Endothelial cell of umbilical vein (primary cell): ENCODE data around the gene PRRT1.

ENCODE experiments used
- CTCF ChIP-seq, 2 donors: IDR thresholded peaks; 1 replicate in 1 of 2; 2 replicates in 1 of 2; pipeline ENCODE4 v1.5.1; 2011; ENCODE audit warnings: low read length in 2 of 2, mild to moderate bottlenecking in 2 of 2, moderate library complexity in 2 of 2, control low read depth in 1 of 2, inconsistent platforms in 1 of 2, low read depth in 1 of 2; ENCODE audit not compliant: insufficient read depth in 1 of 2; ENCODE audit errors: extremely low read depth in 1 of 2
- EZH2 ChIP-seq: IDR thresholded peaks from 2 replicates; pipeline ENCODE4 v1.6.1; 2012; ENCODE audit warnings: borderline replicate concordance, low read depth, mild to moderate bottlenecking, moderate library complexity, low read length, inconsistent platforms; ENCODE audit not compliant: severe bottlenecking
- FOS ChIP-seq: IDR thresholded peaks from 2 replicates; pipeline ENCODE4 v1.6.1; 2011; ENCODE audit warnings: mild to moderate bottlenecking, low read length, moderate library complexity, borderline replicate concordance; ENCODE audit not compliant: insufficient read depth
- GATA2 ChIP-seq: IDR thresholded peaks from 2 replicates; pipeline ENCODE4 v1.7.0; 2011; ENCODE audit warnings: low read depth, mild to moderate bottlenecking, moderate library complexity, mixed read lengths, low read length; ENCODE audit not compliant: insufficient read length, insufficient read depth
- JUN ChIP-seq: IDR thresholded peaks from 2 replicates; pipeline ENCODE4 v1.6.1; 2011; ENCODE audit warnings: borderline replicate concordance, low read depth; ENCODE audit not compliant: insufficient read length, insufficient read depth
- MAX ChIP-seq: IDR thresholded peaks from 2 replicates; pipeline ENCODE4 v1.6.1; 2011; ENCODE audit not compliant: insufficient read depth, insufficient read length
- MYC ChIP-seq: IDR thresholded peaks from one replicate; pipeline ENCODE4 v1.6.1; 2011; ENCODE audit warnings: mild to moderate bottlenecking, low read depth, low read length
- POLR2A ChIP-seq: IDR thresholded peaks from 2 replicates; pipeline ENCODE4 v1.6.1; 2012; ENCODE audit warnings: low read depth, mild to moderate bottlenecking, control low read depth, low read length
- POLR2AphosphoS5 ChIP-seq: IDR thresholded peaks from 2 replicates; pipeline ENCODE4 v1.6.1; 2012; ENCODE audit warnings: low read depth, mild to moderate bottlenecking, control low read depth, low read length, moderate library complexity; ENCODE audit not compliant: insufficient read depth

- TF ChIP-seq CTCF (IDR thresholded peaks at IDR 0.05; ENCODE audit: extremely low read depth in 1 of 2, insufficient read depth in 1 of 2, low read depth in 1 of 2, low read length in 2 of 2) = no peak
- TF ChIP-seq MAX = no peak
- TF ChIP-seq MYC = no peak
- TF ChIP-seq JUN = no peak
- no peak for TF ChIP-seq POLR2A
- TF ChIP-seq EZH2 = no peak
- no peak for TF ChIP-seq FOS
- TF ChIP-seq GATA2 = no peak
- no peak for TF ChIP-seq POLR2AphosphoS5
Observed at GRCh38 chr6:32128751-32129296, 22.9 kb downstream of the PRRT1 start.
